ENCODE measurements around the gene ANKUB1. TPM values are rescaled to one million over a fixed set of nuclear protein-coding genes. Genes with fewer than 3 reads are reported as not detected.

The ANKUB1 gene
- total RNA-seq, 1 donor from 2014 or later: not detected

DNA sequence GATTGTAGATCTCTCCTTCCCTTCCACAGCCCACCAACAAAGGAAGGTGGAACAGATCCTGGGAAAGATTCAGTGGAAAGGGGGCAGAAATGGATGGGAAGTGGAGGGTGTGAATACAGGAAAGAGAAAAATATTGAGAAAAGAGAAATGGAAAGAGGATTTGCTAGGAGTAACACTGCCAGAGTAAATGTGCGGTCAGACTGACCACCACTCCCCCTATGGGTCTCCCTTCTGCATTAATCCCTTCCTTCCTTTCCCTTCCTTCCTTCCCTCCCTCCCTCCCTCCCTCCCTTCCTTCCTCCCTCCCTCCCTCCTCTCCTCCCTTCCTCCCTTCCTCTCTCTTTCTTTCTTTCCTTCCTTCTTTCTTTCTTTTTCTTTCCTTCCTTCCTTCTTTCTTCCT lies 28.1 kb downstream of the ANKUB1 start:
- DNase-seq (ENCODE audit: low spot score): no peak

DNA sequence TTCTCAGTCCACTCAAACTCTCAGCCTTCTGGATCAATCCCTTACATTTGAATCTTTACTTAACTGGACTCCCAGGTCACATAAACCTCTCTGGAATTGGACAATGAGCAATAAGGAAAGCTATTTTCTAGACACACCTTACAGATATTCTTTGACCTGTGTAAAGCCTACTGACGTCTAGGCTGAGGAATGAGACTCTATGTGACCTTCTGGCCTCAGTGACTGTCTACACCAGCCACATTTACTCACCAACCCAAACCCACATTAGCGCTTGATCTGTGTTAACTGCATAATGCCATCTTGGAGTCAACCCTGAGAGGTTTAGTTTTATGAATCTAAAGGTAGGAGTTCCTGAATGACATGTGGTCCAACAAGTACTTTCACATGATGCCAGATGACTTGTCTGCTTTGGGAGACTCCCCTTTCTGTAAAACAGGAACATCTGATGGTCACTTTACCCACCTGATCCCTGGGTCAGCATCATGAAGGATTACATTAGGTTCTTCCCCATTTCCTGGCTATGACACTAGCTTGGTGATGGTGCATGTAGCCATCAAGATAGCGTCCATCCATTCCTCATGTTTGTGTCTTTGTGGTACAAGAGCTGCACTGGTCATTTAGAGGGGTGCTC lies 28.7 kb downstream of the ANKUB1 start:
- DNase-seq (ENCODE audit: low spot score): no peak

DNA sequence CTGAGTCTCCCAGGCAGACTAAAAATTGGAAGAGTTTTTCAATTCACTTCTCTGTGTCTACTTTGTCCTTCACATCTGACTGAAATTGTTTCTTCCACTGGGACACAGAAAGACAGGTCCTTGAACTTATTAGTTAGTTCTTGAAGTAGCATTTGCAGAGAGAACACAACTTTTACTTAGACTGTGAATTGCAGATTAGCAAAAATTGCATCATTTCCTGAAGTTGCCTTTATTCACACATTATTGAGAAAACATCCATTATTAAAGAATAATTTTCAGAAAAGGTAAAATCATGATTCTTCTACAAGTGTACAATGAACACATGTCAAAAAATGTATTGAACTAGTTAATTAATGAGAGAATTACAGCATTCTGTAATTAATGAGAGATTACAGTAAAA lies 38.6 kb downstream of the ANKUB1 start:
- no peak for DNase-seq (ENCODE audit: low spot score)

DNA sequence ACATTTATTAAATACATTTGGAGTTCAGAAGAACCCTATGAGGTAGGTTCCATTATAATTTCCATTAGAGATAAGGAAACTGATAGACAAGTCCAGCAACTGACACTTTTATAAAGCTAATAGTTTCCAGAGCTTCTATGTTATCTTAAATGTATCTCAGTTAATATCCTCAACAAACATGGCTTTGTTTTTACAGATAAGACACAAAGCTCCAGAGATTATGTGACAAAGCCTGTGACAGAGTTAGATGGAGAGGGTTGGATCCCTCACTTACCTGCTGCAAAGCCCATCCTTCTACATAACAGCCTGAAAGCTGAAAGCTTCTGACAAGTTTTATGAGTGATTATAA lies 39.6 kb downstream of the ANKUB1 start:
- no peak for DNase-seq (ENCODE audit: low spot score)

DNA sequence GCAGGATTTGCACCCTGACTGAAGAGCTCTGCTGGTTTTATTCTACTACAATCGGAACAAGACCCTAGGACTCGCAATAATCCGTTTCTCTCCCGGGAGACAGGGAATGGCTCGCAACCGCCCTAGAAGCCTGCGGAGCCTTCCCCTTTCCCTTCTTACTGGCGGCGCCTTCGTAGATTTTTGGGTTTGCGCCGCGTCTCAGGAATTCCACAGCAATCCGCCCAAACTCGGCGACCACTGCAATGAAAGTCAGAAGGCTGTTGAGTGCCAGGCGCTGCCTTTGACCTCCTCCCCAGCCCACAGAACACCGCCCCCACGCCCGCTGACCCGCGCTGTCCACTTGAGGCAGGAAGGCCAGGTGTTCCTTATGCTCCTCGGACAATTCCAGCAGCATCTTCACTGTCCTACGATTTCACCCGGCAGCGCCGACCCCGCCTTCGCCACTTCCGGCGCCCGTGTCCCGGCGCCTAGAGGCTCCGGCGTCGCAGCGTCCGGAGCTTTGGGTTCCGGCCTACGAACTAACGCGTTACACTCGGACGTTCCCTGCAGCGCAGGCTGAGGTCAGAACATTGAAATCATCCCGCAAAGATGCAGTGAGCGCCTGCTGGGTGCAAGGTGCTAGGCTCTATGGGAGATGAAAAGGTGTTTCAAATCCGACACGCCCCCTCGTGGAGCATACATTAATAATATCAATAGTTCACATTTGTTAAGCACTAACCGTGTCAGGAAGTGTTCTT lies 40.1 kb downstream of the ANKUB1 start, which contains the start of gene COMMD2:
COMMD2 (minus strand) TSS at position 439 of the 737 bp plus-strand sequence; CDS start at position 394, 45 bp downstream.
- peak; percentile 91 for DNase-seq (ENCODE audit: low spot score)

DNA sequence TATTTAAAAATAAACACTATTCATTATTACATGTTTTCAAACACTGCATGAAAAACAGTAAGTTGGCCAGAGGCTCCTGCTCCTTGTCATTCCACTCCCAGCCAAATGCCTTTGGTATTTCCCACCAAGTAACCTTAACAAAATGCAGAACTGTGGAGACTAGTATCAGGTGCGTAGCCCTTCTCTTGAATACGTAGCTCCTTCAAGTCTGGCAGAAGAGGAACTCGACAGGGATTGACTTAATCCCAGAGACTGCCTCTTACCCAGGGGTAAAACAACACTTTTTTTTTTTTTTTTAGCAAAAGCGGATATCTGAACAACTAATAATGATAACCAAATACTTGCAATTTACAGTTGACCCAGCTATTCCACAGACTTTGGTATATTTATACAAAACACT lies 40.8 kb downstream of the ANKUB1 start:
- DNase-seq (ENCODE audit: low spot score): no peak

DNA sequence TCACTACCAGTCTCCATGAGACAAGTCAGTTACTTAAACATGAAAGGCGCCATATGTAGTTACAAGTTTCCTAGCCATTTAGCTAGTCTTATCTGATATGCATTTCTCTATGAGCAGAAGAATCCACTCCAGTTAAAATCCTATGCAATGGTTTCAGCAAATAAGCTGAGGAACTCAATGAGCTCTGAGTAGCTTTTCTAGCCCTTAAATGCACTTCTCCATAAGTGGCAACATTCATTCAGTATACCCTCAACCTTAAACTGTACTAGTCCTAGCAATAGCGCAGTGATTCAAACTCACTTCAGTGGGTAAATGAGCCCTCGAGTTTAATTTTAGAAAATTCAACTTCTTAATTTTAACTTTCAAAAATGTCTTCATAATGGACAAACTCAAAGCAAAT lies 47.7 kb downstream of the ANKUB1 start:
- no peak for DNase-seq (ENCODE audit: low spot score)

DNA sequence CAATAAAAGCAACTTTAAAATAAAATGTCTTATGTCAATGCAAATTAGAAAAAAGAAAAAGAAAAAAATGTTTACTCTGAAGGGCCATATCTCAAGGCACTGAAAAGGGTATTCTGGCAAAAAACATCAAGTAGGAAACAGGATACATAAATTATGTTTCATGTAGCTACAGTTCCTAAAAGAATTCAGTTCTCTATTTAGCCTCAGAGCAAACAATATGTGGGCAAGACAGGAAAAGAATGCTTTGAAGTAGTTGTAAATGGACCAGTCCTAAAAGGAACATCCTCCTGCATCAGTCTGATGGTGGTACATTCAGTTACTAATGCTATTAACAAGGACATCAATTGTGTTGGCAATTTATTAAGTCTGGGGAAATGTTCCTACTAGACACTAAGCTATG lies 48.2 kb downstream of the ANKUB1 start:
- no peak for DNase-seq (ENCODE audit: low spot score)

DNA sequence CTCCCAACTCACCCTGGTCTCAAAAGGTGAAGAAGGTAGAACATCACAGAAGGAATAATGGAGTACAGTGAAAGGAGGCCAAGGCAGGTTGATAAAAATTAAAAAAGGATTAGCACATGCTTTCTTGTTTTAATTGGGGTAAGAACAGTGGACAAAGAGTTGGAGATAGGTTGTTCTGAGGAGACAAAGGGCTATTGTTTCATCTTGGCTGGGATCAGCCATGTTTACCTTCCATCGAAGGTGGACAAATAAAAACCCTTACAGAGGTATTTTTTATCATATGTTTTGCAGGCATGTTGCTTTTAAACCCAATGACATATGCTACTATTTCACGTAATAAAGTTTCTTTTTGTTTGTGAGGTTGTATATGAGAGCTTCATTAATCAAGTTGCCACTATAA lies 53.0 kb downstream of the ANKUB1 start:
- no peak for DNase-seq (ENCODE audit: low spot score)

DNA sequence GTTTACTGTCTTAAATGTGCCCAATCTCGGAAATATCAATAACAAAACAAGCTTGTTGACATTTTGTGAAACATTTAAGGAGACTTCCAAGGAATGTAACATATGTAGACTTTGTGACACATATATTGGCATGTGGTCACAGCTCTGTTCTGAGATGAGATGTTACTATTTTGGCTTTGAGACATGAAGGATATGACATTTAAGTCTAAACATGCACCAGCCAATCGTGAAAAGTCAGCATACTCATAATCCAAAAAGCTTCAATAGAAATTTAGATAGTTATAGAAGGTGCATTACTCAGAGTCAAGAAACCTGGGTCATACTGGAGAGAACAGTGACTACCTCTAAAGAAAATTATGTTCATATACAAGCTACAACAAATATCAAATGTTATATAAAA lies 53.5 kb downstream of the ANKUB1 start:
- DNase-seq (ENCODE audit: low spot score): no peak

DNA sequence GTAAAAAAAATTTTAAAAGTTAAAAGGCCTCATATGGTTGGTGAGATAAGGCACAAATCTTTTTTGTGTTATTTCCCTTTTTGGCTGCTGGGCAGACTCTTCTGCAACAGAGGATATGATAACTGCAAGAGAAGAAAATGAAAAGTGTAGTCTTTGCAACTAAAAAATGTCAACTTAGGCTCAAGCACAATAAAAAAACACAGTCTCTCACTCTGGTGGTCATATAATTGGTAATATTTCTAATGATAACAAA lies 55.5 kb downstream of the ANKUB1 start:
- DNase-seq (ENCODE audit: low spot score): no peak

DNA sequence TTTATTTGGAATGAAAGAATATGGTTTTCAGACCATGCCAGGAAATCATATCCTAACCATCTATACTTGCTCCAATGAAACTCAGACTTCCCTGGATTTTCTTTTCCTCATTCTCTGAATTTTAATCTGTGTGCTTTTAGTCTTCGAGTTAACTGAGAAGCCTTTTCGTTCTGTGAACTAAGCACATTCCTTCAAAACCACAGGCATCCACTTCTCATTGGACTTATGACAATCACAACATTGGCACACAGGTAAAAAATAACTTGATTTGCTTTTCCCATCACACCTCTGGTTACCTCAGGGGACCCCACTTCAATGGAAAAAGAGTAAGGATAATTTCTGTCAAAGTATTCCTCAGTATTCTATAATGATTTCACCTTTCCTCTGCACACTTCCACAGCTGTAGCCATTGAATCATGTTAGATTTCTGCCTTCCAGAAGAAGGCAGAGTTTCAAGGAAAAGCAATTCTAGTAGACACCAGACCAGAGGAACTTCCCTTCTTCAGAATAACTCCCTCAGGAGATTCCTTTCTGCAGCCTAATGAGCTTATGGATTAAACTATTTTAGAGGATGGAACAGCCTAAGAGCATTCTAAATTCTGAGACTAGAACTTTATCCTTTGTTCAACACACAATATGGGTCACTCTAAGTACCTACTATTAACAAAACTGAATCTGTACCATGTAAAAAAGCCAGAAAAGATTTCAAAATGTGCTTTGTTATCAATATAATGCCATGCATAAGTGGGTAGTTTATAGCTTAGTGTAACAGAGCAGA lies 56.0 kb downstream of the ANKUB1 start:
- DNase-seq (ENCODE audit: low spot score): no peak

DNA sequence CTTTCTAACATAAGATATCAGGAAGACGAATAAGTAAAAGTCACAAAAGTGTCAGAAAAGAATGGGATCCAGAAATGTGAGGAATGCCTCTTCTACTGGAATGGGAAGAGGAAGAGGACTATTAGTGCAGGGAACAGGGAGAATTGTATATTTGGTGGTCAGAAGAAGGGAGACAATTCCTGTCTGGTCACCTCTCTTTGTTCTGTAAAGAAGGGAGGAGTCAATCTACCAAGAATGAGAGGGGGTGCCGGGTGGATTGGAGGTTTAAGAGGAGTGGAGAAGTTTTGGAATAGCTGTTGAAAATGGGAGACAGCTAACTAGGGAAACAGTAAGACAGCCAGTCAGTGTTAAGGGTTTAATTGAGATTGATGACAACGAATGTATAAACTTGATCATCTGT lies 60.1 kb downstream of the ANKUB1 start:
- no peak for DNase-seq (ENCODE audit: low spot score)

DNA sequence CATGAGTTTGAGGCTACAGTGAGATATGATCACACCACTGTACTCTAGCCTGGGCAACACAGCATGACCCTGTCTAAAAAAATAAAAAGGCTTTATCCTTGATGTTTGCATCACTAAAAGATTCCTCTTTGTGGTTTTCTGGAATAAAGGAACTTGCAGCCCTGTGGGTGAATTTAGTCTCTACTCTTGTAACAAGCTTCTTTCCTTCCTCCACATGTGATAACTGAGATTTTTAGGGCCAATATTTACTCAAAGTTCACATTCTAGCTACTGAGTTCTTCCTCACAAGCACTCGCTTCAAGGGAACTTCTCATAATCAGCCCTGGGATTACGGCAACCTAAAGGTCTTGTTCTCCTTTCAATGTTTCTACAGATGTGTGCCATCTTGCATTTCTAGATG lies 64.7 kb downstream of the ANKUB1 start:
- no peak for DNase-seq (ENCODE audit: low spot score)

DNA sequence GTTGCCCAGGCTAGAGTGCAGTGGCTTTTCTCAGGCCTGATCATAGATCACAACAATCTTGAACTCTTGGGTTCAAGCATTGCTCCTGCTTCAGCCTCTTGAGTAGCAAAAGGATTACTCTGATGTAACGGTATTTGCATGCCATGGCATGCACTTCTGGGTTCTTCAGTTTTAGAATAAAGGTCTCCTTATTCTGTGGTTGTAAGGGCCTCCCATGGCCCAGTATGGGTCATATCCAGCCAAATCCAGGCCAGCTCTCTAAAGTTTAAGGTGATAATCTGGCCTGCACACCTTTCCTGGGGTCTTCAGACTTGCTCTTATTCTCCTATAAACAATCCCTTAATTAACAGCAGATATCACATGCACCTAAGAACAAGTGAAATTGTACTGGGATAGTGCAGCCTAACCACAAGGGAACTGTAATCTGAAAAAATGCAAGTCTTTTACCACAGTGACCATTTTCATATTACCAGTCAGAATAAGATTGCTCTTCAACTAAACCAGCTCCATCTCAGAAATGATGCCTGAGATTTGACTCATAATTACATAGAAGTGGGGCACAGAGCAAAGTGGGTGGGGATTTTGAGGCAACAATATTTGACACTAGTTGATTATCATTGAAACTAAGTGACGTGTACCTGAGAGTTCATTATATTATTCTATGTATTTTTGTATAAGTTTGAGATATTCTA lies 65.5 kb downstream of the ANKUB1 start:
- no peak for DNase-seq (ENCODE audit: low spot score)

DNA sequence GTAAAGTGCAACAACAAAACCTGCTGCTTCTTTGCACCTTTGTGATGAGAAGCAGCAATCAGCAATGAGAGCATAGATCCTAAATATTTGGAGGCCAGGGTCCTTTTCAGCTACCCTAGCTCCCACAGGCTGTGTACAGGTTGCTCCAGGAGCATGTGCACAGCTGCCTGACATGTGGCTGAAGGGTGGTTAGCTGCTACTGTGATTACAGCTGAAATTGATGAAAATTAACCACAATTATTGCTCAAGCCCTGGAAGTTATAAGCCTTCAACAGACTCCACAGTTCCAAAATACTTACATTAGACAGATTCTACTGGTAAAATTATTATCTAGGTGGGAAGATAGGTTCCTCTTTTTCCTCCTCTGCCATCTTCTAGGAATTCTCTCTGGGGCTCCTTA lies 68.6 kb downstream of the ANKUB1 start:
- no peak for DNase-seq (ENCODE audit: low spot score)

DNA sequence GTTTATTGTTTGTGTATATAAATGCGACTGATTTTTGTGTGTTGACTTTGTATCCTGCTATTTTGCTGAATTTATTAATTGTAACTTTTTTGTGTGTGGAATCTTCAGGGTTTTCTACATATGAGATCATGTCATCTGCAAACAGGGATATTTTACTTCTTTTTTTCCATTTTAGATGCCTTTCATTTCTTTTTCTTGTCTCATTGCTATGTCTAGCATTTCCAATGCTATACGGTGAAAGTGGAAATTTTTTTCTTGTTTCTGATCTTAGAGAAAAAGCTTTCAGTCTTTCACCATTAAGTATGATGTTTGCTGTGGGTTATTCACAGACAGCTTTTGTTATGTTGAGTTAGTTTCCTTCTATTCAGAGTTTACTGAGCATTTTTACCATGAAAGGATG lies 71.4 kb downstream of the ANKUB1 start:
- no peak for DNase-seq (ENCODE audit: low spot score)

DNA sequence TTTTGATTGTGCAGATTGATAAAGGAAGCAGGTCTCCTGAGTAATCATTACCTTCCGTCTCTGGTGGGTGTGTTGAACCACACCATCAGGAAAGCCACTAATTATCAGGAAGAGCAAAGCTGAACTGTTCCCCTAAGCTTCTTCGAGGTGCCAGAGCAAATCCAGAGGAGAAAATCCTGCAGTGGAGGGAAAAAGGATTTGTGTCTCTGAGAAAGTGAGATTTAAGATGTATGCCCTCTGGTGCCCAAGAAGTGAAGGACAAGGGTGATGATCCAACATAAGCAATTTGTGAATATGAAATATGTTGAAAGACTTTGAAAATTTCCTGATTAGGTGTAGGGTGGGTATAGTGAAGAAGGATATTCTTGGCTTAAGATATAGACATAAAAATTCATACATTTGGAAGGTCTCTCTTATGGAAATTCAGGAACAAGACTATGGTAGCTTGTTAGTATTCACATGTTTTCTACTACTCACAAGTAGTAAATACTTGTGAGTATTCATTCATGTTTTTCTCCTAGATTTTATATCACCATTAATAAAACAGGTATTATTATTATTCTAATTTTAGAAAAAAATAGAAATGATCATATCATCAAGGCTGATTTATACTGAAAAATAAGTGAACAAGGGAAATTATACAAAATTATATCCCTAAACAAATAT lies 74.8 kb downstream of the ANKUB1 start:
- DNase-seq (ENCODE audit: low spot score): no peak

DNA sequence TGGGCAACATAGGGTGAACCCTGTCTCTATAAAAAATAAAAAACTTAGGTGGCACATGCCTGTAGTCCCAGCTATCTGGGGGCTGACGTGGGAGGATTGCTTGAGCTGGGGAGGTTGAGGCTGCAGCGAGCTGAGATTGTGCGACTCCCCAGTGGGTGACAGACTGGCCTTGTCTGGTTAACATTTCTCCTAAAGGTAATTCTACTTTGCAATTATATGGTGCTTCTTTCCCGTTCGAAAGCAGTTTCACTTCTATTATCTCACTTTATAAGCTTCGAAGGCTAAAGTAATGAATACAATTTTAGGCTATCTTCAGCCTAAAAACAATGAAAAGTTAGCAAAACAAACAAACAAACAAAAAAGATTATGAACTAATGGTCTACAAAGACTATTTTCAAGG lies 75.4 kb downstream of the ANKUB1 start:
- DNase-seq (ENCODE audit: low spot score): no peak

DNA sequence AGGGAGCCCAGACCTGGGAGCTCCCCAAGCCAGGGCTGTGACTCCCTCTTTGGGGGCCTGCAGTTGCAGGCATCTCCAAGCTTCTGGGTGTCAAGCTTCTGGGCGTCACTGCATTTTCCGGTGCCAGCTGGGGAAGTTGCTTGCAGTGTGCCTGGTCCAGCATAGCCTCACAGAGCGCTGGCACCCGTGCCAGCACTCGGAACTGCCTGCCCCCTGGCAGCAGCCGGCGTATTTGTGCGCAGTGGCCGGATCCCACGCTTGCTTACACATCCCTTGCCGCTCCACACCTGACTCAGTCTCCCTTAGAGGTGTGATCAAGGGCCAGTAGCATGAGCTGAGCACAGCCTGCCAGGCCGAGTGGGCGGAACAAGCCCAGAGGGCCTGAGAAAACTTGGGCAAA lies 77.1 kb downstream of the ANKUB1 start:
- DNase-seq (ENCODE audit: low spot score): no peak
